NT2/D1 (cell line): Measurements from ENCODE around the gene TNMD.

Experiments
- SUZ12 ChIP-seq: IDR thresholded peaks from 2 replicates; pipeline ENCODE4 v1.6.1; 2011; ENCODE audit not compliant: insufficient read length, insufficient read depth; ENCODE audit errors: extremely low read depth
- YY1 ChIP-seq: IDR thresholded peaks from 2 replicates; pipeline ENCODE4 v1.6.1; 2011; ENCODE audit not compliant: insufficient read length, insufficient read depth

DNA sequence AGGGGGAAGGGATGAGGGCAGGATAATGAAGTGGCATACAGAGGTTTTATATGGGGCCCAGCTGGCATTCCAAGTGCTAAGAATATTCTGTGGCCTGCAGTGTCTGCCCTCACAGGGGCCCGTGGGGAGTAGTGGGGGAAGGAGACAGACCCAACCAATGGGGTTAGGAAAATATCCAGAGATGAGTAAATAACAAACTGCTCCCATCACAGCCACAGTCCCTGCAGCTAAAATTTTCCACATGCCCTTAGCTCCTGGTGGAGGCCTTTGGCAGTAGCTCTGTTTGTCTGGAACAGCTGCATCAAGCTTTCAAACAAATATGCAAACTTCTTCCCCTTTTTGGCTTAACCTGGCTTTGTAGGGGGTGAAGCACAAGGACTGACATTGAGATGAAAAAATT, 62.4 kb downstream of the TNMD start:
- TF ChIP-seq SUZ12 (no peak), YY1 (no peak)
